ENCODE measurements around the gene JDP2. TPM values are rescaled to one million over a fixed set of nuclear protein-coding genes. Genes with fewer than 3 reads are reported as not detected.

The JDP2 gene
- total RNA-seq, 1 donor from 2014 or later, result 59.2 TPM

DNA sequence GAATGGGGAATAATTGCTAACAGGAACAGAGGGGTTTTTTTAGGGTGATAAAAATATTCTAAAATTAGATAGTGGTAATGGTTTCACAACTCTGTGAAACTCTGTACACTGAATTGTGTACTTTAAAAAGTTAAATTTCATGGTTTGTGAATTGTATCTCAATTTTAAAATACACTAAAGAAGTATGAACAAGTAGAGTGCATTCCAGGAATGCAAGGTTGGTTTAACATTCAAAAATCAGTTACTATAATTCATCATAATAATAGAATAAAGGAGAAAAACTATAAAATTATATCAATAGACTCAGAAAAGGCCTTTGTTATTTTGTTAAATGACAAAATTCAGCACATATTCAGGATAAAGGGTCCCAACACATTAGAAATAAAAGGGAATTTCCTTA lies 83.4 kb downstream of the JDP2 start:
- ATAC-seq (no peak), DNase-seq (no peak)
- H3K27ac ChIP-seq, result no peak overlapping the region
- no peaks in the 10 kb centered on the region for H3K27me3 ChIP-seq (ENCODE audit: low read depth)
- H3K36me3 ChIP-seq, result no peaks in the 10 kb centered on the region
- TF ChIP-seq, protein P1, sequence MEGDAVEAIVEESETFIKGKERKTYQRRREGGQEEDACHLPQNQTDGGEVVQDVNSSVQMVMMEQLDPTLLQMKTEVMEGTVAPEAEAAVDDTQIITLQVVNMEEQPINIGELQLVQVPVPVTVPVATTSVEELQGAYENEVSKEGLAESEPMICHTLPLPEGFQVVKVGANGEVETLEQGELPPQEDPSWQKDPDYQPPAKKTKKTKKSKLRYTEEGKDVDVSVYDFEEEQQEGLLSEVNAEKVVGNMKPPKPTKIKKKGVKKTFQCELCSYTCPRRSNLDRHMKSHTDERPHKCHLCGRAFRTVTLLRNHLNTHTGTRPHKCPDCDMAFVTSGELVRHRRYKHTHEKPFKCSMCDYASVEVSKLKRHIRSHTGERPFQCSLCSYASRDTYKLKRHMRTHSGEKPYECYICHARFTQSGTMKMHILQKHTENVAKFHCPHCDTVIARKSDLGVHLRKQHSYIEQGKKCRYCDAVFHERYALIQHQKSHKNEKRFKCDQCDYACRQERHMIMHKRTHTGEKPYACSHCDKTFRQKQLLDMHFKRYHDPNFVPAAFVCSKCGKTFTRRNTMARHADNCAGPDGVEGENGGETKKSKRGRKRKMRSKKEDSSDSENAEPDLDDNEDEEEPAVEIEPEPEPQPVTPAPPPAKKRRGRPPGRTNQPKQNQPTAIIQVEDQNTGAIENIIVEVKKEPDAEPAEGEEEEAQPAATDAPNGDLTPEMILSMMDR (IDR thresholded peaks at IDR 0.05), result no peak
- peaks cover 16% of the 10 kb centered on the region for H3K4me1 ChIP-seq
- no peak overlapping the region for H3K4me3 ChIP-seq
- peaks cover 21% of the 10 kb centered on the region for H3K9me3 ChIP-seq
- intact Hi-C loops (cut with DNase I), result no loop called here

DNA sequence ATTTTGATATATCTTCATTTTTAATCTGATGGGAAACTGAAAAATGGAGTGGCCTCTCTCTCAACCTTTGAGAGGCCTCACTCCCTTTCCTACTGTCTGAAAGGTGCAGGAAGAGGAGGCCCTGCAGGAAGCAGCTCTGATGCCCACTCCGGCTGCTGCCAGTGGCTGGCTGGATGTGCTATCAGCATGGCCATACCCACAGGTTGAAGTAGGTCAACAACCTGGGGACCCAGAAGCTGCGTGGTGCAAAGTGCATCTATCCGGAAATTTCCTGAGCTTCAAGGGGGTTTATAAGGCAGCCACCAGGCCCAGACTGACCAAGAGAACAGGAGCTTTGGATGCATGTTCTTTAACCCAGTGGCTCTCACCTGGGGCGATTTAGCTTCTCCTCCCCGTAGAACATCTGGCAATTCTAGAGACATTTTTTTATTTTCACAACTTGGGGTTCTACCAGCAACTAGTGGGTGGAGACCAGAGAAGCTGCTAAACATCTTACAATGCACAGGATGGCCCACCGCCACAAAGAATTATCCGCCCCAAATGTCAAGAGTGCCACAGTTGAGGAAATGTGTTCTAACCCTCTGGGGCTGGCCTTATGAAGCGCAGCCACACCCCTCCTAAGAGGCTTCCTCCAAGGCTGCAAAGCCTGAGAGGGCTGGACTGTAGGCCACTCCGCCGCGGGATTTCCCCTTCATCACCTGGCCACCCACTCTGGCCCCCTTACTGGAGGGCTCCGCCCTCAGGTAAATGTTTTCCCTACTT lies 86.3 kb downstream of the JDP2 start:
- ATAC-seq (peak; percentile 74 to 90), DNase-seq (no peak)
- Histone ChIP-seq H3K27ac (peak overlapping the region; percentile 53), H3K36me3 (no peaks in the 10 kb centered on the region), H3K9me3 (peaks cover 14% of the 10 kb centered on the region), H3K4me1 (peaks cover 16% of the 10 kb centered on the region), H3K4me3 (no peak overlapping the region), H3K27me3 (ENCODE audit: low read depth) (no peaks in the 10 kb centered on the region)
- intact Hi-C loops (cut with DNase I), result no loop called here
- TF ChIP-seq, protein P1 (IDR thresholded peaks at IDR 0.05), result no peak

DNA sequence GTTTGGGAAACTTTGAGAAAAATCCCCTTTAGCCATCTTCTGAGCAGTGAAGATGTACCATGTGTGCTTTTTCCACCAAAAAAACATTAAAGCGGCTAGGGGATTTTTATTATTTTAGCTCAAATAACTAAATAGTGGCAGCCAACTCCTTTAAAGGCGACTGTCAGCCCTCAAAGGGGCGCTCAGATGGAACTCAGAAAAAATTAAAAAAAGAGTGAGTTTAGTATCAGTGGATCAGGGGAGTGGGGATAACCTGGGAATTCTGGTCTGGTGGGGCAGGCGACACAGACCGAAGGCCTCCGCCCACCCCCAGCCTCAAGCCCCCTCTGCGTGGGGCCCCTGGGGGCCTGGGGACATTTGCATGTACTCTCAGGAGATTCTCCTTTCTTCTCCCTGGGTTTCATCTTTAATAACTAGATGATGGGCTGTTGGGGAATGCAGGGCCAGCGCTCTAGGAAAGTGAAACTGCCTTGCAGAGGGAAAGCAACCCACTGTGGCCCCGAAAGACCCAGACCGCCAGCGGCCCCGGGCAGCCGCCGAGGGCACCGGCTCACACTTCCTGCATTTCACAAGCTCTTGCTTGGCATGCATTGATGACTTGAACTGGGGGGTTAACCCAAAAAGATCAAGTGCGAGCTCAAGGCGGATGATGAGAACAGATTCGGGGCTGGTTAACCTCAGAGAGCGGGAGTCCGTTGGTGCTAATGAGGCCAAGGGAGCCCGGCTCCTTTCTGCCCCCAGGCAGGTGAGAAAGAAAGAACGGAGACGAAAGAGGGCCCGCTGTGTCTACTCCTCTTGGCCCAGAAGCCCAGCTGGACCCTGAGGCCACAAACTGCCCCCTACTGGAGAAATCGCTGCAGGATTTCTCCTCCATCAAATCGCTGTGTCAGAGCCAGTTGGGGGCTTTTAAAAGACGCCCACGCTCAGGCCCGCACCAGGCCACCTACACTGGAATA lies 87.1 kb downstream of the JDP2 start:
- intact Hi-C loops (cut with DNase I), result no loop called here
- Histone ChIP-seq H3K4me3 (peak overlapping the region; percentile 46), H3K36me3 (no peaks in the 10 kb centered on the region), H3K27ac (peak overlapping the region; percentile 53), H3K4me1 (peaks cover 16% of the 10 kb centered on the region), H3K9me3 (peaks cover 14% of the 10 kb centered on the region), H3K27me3 (ENCODE audit: low read depth) (no peaks in the 10 kb centered on the region)
- DNase-seq, result peak; percentile 64
- peak; percentile 76 to 78 for ATAC-seq
- TF ChIP-seq, protein P1 (IDR thresholded peaks at IDR 0.05), result no peak

DNA sequence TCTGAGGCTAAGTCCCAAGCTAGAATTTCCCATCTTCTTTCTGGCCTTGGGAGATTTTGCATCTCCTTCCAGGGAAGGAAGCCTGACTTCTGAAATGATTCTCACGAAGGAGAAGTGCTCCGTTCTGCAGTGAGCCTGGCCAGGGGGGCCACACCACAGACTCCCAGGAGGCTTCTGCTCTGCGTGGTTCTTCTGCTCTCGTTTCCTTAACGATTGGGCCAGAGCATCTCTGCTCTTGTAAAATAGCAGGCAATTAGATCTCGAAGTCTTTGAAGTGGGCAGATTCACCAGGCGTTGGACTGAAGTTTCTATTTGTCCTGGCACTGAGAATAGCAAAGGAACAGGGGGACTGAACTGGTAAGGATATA lies 87.8 kb downstream of the JDP2 start:
- Histone ChIP-seq H3K4me3 (peak overlapping the region; percentile 46), H3K9me3 (peaks cover 14% of the 10 kb centered on the region), H3K27me3 (ENCODE audit: low read depth) (no peaks in the 10 kb centered on the region), H3K4me1 (peaks cover 16% of the 10 kb centered on the region), H3K36me3 (no peaks in the 10 kb centered on the region), H3K27ac (peak overlapping the region; percentile 53)
- peak in 1 of 2 donors; percentile 61 for ATAC-seq
- TF ChIP-seq, protein P1 (IDR thresholded peaks at IDR 0.05), result no peak
- intact Hi-C loops (cut with DNase I), result no loop called here
- no peak for DNase-seq

DNA sequence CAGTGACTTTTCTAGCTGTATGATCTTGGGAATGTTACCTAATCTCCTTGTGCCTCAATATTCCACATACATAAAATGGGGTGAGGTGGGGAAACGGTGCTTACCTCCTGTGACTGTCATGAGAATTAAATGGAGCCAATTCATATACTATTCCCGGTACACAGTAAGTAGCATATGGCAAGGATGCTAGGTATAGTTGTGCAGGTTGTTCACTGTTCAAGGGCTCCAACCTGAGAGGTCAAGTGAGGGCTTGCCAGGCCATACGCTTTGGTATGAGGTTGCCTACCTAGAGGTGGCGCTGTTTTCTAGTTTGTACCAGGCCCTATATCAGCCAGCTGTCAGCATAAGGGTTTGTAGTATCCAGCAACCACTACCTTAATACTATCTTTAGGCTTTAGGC lies 90.8 kb downstream of the JDP2 start:
- H3K4me1 ChIP-seq, result peaks cover 31% of the 10 kb centered on the region

More for the DNA sequence above, 90.8 kb downstream of the JDP2 start:
- Histone ChIP-seq H3K36me3 (no peaks in the 10 kb centered on the region), H3K9me3 (no peaks in the 10 kb centered on the region), H3K27ac (no peak overlapping the region), H3K4me3 (no peak overlapping the region), H3K27me3 (ENCODE audit: low read depth) (no peaks in the 10 kb centered on the region)
- DNase-seq (no peak), ATAC-seq (peak in 1 of 2 donors; percentile 37)
- TF ChIP-seq, protein P1 (IDR thresholded peaks at IDR 0.05), result peak; percentile 40
- intact Hi-C loops (cut with DNase I), result no loop called here

Data from lower lobe of right lung (tissue), 2 donors.